A204.1 (cell line): Measurements from ENCODE around the gene GALC.

Experiments
- FAIRE-seq: peaks from 2 replicates; lab custom pipeline; 2012; peaks lifted over from hg19 to GRCh38; lab: Jason Lieb, UNC

GALC gene

DNA sequence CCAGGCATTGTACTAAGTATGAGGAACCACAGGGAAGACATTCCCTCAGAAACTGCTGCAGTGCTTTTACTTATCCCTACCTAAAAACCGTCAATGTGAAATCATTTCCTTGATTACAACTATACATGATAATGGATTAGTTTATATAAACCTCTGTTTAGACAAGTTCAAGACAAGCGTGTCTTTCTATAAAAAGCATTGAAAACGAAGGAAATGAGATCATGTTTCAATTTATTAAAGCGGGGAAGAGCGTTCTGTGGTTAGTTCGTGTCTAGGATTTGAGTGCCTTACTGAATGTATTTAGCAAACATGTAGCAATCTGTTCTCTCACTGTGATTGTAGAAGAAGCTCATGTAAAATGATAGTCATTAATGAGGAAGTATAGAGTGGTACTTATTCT lies 37.5 kb downstream of the GALC start:
- FAIRE-seq = no peak

DNA sequence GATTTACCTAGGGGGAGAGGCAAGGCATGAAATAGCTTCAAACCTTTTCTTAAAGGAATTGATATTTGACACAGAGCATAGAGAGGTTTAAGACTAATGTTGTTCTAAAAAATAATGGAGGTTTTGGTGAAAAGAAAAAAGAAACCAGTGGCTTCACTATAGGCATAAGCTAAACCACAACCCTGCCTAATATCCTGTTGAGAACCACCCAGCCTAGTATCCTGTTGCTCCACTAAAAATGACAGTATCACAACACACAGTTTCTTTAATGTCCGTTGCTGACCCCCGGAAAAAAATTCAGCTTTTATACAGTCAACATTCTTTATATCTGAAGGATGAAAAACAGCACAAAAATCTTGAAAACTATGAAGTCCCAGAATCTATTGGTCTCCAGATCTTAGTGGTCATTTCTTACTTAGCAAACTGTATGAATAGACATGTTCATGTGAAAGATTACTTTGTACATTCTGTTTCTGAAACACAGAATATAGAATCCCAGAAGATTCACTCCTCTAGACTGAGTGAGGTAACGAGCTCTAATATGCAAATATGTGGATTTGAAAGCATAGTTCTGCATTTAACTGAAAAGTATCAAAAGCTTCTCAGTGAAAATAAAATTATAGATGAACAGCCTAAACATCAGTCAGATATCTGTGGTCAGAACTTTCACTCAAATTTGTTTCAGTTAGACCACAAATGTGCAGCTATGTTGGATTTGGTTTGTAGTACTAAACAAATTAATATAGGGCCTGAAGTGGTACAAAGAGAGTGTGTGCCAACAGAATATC lies 40.5 kb downstream of the GALC start:
- no peak for FAIRE-seq

DNA sequence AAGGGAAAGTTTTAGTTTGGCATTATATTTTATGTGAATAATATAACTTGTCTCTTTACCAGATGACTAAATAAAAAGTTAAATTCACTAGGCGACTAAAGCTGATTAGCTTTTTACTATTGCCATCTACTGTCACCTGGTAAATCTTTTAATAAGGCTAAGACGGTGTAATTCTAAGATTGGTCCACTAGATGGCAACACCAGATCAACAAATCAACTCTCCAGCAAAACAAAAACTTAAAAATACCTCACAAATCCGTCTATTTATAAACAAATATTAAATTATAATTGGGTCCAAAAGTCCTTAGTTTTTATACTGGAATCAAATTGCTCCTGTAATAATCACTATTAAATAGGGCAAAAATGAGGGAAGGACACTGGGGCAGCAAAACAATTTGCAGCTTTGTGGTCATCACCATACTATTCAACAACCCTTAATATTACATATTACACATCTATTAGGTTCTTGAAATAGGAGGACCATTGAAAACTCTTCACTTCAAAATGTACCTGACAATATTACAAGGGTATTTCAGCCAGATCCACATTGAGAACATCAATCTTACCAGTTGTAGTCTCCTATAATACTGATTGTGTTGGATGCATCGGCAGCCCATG lies 47.9 kb downstream of the GALC start:
- FAIRE-seq = peak; percentile 97

DNA sequence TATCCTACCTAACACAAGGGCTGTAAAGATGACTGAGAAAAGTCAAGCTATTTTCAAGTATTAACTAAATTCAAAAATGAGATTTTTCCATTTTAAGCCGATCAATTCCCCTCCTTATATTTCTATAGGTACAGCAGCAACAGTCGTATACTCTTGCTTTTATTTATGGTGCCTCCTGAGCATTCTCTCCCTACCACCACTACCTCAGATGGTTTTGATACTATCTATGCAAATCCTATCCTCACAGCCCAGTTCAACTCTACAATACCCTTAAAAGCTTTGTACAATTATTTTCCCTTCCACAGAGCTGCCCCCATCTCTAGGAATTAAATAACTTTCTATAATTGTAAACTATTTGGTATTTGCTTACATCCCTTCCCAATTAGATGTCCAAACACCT lies 52.1 kb downstream of the GALC start:
- FAIRE-seq = no peak

DNA sequence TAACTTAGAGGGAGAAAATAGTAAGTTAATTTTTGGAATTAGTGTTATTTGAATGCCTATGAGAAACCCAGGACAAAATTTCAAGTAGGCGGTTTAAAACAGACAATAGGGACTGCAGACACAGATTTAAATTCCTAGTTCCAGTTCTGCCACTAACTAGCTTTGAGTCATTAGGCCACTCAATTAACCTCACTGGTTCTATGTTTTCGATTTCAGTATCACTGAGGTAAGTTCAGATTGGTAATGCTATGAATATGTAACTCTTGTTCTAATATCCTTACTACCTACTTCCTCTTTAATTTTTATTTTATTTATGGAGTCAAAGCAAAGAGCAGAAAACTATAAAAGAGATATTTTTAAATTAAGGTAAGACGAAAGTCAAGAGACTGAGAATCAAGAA lies 52.6 kb downstream of the GALC start:
- FAIRE-seq = no peak

DNA sequence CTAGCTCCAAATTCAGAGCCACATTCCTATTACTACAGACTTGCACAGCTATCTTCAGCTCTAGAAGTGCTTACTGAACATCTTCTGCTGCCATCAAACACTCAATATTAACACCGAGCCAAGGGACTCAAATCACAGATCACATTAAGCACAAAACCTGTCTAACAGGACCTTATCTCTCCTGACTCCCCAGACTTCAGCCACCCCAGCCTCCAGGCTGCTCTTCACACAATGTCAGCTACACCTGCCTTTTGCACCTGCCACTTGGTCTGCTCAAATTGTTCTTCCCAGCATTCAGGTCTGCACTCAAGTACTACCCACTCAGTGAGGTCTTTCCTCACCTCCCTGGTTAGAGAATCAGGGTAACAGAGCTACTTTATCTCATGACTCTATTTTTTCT lies 57.1 kb downstream of the GALC start:
- no peak for FAIRE-seq

DNA sequence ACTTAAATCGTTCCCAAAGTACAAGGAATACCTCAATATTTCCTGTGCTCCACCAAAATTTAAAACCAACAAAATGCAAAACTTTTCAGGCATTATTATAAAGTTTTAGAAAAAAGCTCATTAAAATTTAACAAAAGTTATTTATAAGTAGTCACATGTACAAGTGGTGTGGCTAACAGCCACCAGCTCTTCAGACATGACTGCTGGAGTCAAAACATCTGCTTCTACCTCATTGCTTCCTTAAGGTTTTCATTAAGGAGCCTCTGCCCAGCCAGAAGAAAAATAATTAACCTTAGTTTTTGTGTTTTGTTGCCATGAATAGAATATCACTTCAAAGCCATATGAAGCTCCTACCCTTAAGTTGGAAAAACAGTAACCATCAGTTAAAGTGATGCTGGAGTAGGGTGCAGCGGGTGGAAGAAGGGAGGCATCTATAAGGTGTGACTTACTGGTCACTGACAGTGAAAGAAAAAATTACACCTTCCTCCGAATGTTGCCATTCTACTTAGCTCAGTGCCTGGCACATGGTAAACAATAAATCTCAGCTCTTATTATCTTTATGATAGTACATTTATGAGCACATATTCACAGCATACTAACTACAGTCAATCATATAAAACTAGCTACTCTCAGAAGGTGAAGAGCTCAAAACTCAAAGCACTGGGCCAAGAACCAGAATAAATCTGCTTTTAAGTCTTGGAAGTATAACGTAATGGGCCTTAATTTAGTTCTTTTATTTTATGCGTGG lies 57.7 kb downstream of the GALC start:
- FAIRE-seq = no peak

DNA sequence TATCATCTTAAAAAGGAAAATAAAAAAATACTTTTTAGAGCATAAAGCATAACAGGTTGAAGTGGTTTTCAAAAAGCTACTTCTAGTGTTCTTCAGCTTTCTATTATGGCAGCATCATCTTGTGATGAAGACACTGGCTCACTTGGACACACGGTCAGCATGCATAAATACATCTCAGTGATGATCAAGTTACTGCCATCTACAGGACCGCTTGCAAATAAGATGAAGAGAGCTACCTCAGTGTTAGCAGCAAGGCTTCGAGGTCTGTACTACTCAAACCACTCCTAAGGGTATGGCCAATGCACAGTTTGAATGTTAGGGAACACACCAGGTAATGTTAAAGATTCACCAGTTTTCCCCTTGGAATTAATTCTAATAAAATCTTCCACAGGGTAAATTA lies 58.8 kb downstream of the GALC start:
- no peak for FAIRE-seq

DNA sequence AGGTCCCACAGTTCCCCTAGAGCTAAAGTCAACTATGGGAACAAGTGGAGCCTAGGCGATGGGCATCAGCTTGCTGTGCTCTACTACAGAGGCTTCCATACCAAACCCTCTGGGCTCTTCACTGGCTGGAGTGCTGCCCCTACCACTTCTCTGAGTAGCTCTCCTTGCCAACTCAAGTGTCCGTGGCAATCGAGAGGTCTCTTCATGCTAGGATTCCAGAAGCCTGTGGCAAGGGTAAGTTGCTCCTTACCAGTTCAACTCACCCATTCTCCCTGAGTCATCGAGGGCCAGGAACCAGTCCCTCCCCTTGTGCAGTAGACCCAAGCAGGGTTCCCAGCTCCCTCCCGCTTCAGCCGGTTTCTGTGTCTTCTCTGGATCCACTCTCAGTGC lies 76.1 kb downstream of the GALC start:
- FAIRE-seq = no peak

DNA sequence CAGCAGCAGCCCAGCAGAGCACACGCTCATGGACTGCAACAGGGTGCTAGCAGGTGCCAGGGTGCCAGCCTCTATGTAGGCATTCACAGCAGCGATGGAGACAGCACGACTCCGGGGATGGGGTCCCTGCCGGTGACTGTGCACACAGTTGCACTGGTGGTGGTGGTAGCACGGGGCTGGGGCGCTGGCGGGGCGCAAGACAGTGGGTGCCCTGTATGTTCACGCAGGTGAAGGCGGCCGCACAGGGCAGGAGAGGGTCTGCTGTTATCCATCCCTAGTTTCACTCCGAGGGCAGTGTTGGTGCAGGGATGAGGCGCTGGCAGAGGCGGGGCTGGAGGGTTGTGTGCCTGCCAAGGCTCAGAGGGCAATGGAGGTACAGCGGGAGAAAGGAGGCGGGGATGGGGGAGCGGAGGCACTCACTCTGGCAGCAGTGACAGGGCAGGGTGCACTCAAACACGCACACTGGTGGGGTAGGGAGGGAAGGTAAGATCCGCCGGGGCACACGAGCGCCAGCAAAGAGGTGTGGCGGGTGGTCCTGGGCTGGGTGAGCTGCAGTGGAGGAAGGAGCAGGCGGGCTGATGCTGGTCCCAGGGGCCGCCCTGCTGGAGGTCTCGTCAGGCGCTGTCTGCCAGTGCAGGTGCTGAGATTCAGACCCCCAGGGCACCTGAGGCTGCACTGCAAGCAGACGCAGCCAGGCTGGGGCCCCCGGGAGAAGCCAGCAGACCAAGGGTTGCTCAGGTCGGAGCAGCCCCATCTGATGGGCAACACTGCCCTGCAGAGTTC lies 76.7 kb downstream of the GALC start:
- no peak for FAIRE-seq

DNA sequence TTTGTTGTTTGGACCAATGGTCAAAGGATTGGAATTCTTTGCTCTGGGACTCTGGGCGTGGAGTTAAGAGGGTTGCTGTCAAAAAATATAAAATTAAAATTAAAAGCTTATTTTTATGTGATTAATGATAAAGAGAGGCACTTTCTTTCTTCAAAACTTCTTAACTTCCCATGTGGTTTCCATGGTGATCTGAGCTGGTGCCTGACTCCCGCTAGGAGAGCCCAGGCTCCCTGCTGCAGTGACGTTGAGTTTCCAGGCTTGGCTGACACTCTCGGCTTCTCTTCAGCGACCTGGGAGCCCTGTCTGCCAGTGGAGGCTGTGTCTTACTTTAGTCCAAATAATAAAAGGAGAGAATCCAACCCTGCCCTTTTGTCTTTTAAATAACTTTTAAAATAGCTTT lies 84.4 kb downstream of the GALC start:
- FAIRE-seq = no peak

DNA sequence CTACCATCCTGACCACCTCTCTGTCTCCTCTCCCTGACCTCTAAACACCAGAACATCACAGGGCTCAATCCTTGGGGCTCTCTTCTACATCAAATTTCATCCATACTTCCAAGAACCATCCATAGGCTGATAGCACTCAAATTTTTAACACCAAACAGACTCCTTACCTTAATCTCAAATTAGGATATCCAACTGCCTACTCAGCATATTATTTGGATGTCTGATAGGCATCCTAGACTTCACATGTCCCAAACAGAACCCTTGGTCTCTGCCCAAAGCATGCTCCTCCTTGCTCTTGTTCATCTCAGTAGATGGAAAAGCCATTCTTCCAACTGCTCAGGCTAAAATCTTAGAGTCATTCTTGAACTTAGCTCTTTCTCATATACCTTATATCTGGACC lies 91.3 kb downstream of the GALC start:
- no peak for FAIRE-seq

DNA sequence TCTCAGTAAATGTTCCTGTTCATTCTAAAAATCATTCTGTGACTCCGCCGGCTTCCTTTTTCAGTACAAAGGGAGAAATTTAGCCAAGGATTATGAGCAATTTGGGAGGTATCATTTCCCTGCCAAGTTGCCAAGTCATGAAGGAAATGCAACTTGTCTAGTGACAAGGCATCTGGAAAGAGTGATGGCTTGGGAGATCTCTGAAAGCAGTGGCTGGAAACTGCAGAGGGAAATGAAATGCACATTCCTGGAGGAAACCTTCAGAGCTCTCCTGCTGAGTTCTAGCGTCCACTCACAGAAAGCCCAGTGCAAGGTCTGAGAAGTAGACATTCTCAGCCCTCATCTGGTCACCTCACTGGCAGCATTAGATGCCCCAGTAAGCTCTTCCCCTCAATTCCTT lies 91.7 kb downstream of the GALC start:
- no peak for FAIRE-seq

DNA sequence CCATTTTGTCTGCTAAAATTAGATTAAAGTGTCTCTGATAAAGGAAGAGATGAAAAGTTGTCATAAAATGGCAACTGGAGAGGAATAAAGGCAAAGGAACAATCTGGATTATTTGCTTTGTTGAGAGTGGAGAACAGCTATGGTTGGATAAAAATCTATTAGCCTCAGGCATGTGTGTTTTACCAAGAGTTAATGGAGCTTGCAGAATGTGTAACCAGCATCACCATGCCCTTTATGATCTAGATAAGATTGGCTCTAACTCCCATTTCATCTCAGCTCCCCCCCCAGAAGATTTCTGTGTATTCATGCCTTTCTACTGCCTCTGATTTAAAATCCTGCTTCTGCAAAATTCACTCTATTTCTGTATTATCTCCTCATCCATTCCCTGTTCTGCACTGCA lies 93.8 kb downstream of the GALC start:
- FAIRE-seq = no peak

DNA sequence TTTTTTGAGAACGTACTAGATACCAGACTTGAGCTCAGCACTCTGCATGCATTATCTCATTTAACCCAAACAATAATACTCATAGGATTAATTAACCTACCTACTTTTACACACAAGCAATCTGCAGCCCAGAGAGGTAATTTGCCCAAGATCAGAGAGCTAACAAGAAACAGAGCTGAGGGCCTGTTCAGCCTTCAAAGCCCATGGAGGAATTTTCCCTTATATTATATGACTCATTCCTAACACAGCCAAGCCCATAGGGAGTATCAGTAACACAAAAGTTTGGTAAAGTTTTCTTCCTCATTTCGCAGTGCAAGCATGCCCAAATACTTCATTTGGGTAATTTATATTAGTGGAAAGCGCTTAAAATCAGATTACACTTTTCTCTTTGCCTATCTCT lies 94.7 kb downstream of the GALC start:
- FAIRE-seq = no peak

DNA sequence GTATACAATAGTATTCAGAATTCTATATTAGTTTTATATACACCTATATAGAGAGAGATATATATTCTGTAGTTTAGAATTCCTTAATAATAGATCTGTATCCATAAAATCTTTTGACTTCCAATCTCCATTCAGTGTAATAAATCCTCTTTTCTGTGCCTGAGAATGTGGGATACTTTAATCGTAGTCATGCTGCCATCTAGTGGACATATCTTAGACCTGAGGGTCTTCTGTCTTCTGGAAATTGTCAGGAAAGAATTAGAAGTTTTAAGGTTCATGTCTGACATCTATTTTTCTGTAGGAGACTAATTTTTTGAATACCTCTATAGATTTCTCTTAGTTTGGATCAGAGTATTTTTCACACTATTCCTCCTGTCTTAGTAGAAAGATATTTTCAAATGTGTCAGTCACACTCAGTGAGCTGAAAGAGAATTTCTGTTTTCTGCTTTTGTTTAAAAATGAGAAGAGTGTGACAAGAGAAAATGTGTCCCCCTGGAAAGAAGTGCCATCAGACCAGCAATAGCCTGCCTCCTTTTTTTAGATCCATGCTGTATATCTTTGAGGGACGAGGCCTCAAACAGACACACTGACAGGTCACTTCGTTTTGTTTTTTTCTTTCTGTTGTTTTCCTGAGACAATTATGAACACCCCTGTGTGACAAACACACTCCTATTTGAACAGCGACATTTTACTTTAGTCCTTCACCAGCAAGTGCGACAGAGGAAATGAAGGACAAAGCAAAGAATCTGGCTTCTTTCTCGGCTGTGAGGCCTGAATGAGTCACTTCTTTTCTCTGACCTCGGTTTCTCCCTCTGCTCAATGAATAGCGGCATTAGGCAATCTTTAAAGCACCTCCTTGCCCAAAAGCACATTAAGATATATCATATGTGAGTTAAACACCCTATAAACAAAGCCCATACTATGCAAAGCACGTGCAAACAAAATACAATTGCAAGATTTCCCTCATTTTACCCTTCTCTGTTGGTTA lies 96.3 kb downstream of the GALC start:
- FAIRE-seq = peak; percentile 96

DNA sequence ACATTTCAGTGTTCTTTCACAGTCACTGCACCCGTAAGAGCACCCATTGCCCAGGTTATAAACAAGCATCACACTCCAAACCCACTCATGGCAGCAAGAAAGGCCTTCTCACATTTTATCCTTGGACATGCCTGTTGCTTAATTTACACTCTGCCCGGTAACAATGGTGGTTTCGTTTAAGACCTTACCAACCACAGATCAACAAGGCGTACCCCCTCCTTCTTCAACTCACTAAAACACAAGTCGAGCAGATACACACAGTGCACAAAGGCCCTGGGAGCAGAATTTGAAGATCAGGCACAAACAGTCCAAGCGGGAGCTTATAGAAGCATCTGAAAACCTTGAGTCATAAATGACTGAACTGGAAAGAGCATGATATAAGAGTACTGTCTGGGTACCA lies 98.1 kb downstream of the GALC start:
- no peak for FAIRE-seq

DNA sequence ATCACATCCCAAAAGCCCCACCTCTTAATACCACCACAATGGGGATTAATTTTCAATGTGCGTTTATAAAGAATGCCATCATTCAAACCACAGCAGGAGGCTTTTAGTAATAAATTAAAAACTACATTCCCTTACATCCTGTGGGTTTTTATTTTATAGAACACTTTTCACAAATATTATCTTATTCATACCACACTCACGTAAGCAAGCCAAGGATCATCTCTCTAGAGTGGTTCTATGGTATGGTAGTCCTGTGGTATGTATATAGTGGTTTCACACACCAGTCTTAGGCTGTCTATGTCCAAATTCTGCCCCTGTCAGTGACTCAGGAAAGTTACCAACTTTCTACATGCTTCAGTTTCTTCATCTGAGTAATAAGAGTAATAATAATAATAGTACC lies 100.2 kb downstream of the GALC start:
- no peak for FAIRE-seq

DNA sequence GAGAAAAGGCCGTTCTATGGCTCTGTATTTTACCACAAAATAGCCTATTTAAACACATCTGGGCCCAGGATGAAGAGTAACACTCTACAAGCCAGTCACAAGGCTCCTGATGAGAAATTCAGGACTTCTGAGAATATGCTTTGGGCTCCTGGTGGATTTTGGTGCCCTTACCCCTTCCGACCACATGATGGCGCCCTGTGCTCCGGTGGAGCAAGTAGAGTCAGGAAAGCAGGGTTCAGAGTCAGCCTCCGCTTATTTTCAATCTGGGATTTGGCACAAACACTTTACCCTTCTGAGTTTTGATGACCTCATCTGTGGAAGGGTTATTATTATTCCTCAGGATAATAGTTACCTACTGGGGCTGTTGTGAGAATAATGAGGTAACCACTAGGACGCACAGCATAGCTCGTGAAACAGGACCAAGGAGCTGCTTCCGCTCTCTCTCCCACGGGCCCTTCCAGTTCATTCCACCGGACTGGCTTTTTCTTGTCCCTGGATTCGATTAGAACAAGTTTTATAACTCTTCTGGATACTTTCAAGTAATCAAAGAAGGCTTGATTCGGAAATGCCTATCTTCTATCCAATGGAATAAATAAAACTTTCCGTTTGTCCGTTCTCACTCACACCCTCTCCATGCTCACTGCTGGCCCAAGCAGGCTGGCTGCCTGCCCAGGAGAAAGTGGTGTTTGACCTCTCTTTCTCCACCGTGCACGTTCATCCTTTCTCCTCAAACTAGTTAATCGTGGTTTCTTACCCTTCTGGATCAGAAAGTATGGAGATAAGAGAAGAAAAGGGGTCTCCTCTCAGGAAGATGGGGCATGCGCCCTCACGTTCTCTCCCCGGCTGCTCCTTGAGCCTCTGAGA lies 104.6 kb downstream of the GALC start:
- no peak for FAIRE-seq

DNA sequence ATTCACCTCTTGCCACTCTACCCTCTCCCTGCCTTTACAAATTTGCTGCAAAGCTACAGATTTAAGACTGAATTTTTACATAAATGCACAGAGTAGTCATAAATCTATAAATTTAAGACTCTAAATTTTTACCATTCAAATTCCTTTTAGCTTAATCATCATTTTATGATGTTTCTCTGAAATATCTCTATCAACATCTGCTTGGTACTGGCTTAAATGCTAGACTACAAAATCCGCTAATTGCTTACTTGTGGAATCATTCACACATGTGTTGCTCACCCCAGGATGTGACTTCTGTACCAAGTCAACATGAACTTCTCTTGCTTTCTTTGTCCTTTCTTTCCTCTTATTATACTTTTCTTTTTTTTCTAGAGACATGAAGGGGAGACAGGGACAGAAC lies 109.2 kb downstream of the GALC start:
- FAIRE-seq = no peak
